Central memory CD4-positive, alpha-beta T cell (primary cell): Measurements from ENCODE around the gene HTT.
"Not testable (repeated sequence)": the region's sequence is repeated elsewhere in the genome, so short reads cannot be mapped to it uniquely, and the experiment has no call there.

Experiments
- DNase-seq: peaks from one replicate; pipeline ENCODE4 v3.0.0; 2022

HTT gene

GRCh38 chr4:3085948-3086670, 11.6 kb downstream of the HTT start:
- DNase-seq: no peak

GRCh38 chr4:3087115-3087797, 12.8 kb downstream of the HTT start:
- no peak for DNase-seq

- DNase-seq: no peak
These were observed 17.0 kb downstream of the HTT start for GRCh38 chr4:3091464-3091863.

- not testable (repeated sequence) for DNase-seq
These were observed 20.2 kb downstream of the HTT start for GRCh38 chr4:3094701-3095100.

GRCh38 chr4:3096202-3096601, 21.7 kb downstream of the HTT start:
- DNase-seq: no peak

GRCh38 chr4:3098346-3098745, 23.9 kb downstream of the HTT start:
- no peak for DNase-seq

GRCh38 chr4:3106339-3107186, 32.1 kb downstream of the HTT start:
- DNase-seq: peak; percentile 67

GRCh38 chr4:3107271-3107670, 32.8 kb downstream of the HTT start:
- DNase-seq: no peak

GRCh38 chr4:3107691-3108121, 33.2 kb downstream of the HTT start:
- no peak for DNase-seq

GRCh38 chr4:3108211-3108610, 33.7 kb downstream of the HTT start:
- no peak for DNase-seq

GRCh38 chr4:3111461-3111860, 37.0 kb downstream of the HTT start:
- DNase-seq: no peak

GRCh38 chr4:3112201-3112600, 37.7 kb downstream of the HTT start:
- DNase-seq: no peak

- DNase-seq: no peak
These were observed 38.4 kb downstream of the HTT start for GRCh38 chr4:3112609-3113469.

- DNase-seq: no peak
These were observed 39.9 kb downstream of the HTT start for GRCh38 chr4:3114377-3114776.

- no peak for DNase-seq
These were observed 41.3 kb downstream of the HTT start for GRCh38 chr4:3115637-3116270.

GRCh38 chr4:3116955-3117354, 42.5 kb downstream of the HTT start:
- DNase-seq: no peak

- DNase-seq: no peak
These were observed 43.8 kb downstream of the HTT start for GRCh38 chr4:3118312-3118711.

GRCh38 chr4:3119464-3119863, 45.0 kb downstream of the HTT start:
- no peak for DNase-seq

- DNase-seq: no peak
These were observed 46.6 kb downstream of the HTT start for GRCh38 chr4:3121110-3121509.

- no peak for DNase-seq
These were observed 47.1 kb downstream of the HTT start for GRCh38 chr4:3121596-3121995.

- no peak for DNase-seq
These were observed 47.6 kb downstream of the HTT start for GRCh38 chr4:3122081-3122563.

- DNase-seq: no peak
These were observed 48.7 kb downstream of the HTT start for GRCh38 chr4:3123181-3123671.
